OCI-LY3 (cell line): Measurements from ENCODE around the gene HMGCLL1.

Experiments
- CTCF ChIP-seq: fragments of 200-600, 300-600 bp; sonication (generic); IDR thresholded peaks from 2 replicates; pipeline ENCODE4 v1.5.1; 2014; ENCODE audit warnings: antibody characterized with exemption, low read length, low read depth
- EZH2phosphoT487 ChIP-seq: fragments of 200-600 bp; shearing (Covaris generic); IDR thresholded peaks from 2 replicates; pipeline ENCODE4 v1.6.1; 2018; ENCODE audit warnings: antibody characterized with exemption, mixed run types, low read depth

- TF ChIP-seq CTCF (no peak), EZH2phosphoT487 (no peak)
Measured at GRCh38 chr6:55531496-55531895, 47.5 kb downstream of the HMGCLL1 start.
